HEK293 (cell line): Measurements from ENCODE around the gene IGSF23.

Source experiments
- CTCF ChIA-PET: fragments of 350-600 bp; formaldehyde crosslinking; extraction: SDS; loops from one replicate; lab custom pipeline; 2021; ENCODE audit warnings: antibody characterized with exemption; lab: Yijun Ruan, JAX
- POLR2A ChIA-PET: fragments of 300-600 bp; formaldehyde crosslinking; extraction: SDS; loops from one replicate; lab custom pipeline; 2020; ENCODE audit warnings: antibody characterized with exemption, inconsistent platforms; lab: Yijun Ruan, JAX
- H3K27ac ChIP-seq: fragments of 200-500 bp; sonication (Bioruptor generic); 2 replicates; pipeline ENCODE4 v1.5.1; 2014; ENCODE audit warnings: low read depth, low read length, control low read depth, inconsistent platforms; ENCODE audit errors: extremely low read depth
- H3K36me3 ChIP-seq, 2 experiments: fragments of 200-500 bp in 1 of 2; sonication (Bioruptor generic) in 1 of 2; 1 replicate in 1 of 2; 2 replicates in 1 of 2; pipeline ENCODE4 v1.5.1; 2014 to 2017; ENCODE audit warnings: inconsistent platforms in 2 of 2, low read length in 2 of 2; ENCODE audit not compliant: control insufficient read depth in 2 of 2, insufficient read depth in 1 of 2
- H3K4me1 ChIP-seq: fragments of 200-500 bp; sonication (Bioruptor generic); 2 replicates; pipeline ENCODE4 v1.5.1; 2014; ENCODE audit warnings: mild to moderate bottlenecking, low read length, inconsistent platforms; ENCODE audit not compliant: control insufficient read depth, insufficient read depth
- H3K4me3 ChIP-seq: 2 replicates; pipeline ENCODE4 v1.5.1; 2011; ENCODE audit warnings: low read depth, mild to moderate bottlenecking, control low read depth, low read length, moderate library complexity
- H3K9me3 ChIP-seq: fragments of 200-500 bp; sonication (Bioruptor generic); 2 replicates; pipeline ENCODE4 v1.5.1; 2014; ENCODE audit warnings: low read depth, low read length, inconsistent platforms; ENCODE audit not compliant: control insufficient read depth, insufficient read depth
- BCL11B ChIP-seq: fragments of 450-650 bp; formaldehyde crosslinking; IDR thresholded peaks from 2 replicates; pipeline ENCODE4 v1.5.1; 2016; ENCODE audit warnings: low read depth, missing biosample characterization, missing genetic modification characterization
- KLF16 ChIP-seq: fragments of 450-650 bp; formaldehyde crosslinking; IDR thresholded peaks from 2 replicates; pipeline ENCODE4 v1.5.1; 2017; ENCODE audit warnings: missing biosample characterization, missing genetic modification characterization
- KLF7 ChIP-seq: fragments of 450-650 bp; formaldehyde crosslinking; IDR thresholded peaks from 2 replicates; pipeline ENCODE4 v1.5.1; 2016; ENCODE audit warnings: missing biosample characterization, missing genetic modification characterization, borderline replicate concordance
- SCRT2 ChIP-seq: fragments of 450-650 bp; formaldehyde crosslinking; IDR thresholded peaks from 2 replicates; pipeline ENCODE4 v1.5.1; 2016; ENCODE audit warnings: missing biosample characterization, missing genetic modification characterization
- ZBTB8A ChIP-seq: fragments of 450-650 bp; formaldehyde crosslinking; IDR thresholded peaks from 2 replicates; pipeline ENCODE4 v1.5.1; 2016; ENCODE audit warnings: missing biosample characterization, missing genetic modification characterization
- ZEB2 ChIP-seq: fragments of 450-650 bp; formaldehyde crosslinking; IDR thresholded peaks from 2 replicates; pipeline ENCODE4 v1.5.1; 2016; ENCODE audit warnings: missing biosample characterization, missing genetic modification characterization
- ZIC2 ChIP-seq: fragments of 450-650 bp; formaldehyde crosslinking; IDR thresholded peaks from 2 replicates; pipeline ENCODE4 v1.5.1; 2016; ENCODE audit warnings: missing biosample characterization, missing genetic modification characterization
- ZNF138 ChIP-seq: fragments of 450-650 bp; formaldehyde crosslinking; IDR thresholded peaks from 2 replicates; pipeline ENCODE4 v1.5.1; 2016; ENCODE audit warnings: missing biosample characterization, missing genetic modification characterization, borderline replicate concordance
- ZNF16 ChIP-seq: fragments of 450-650 bp; formaldehyde crosslinking; IDR thresholded peaks from 2 replicates; pipeline ENCODE4 v1.5.1; 2016; ENCODE audit warnings: low read depth, missing biosample characterization, missing genetic modification characterization
- ZNF214 ChIP-seq: fragments of 450-650 bp; formaldehyde crosslinking; IDR thresholded peaks from 2 replicates; pipeline ENCODE4 v1.5.1; 2017; ENCODE audit warnings: missing biosample characterization, mild to moderate bottlenecking, missing genetic modification characterization, borderline replicate concordance
- ZNF223 ChIP-seq: fragments of 450-650 bp; formaldehyde crosslinking; IDR thresholded peaks from 2 replicates; pipeline ENCODE4 v1.5.1; 2016; ENCODE audit warnings: missing biosample characterization, missing genetic modification characterization
- ZNF37A ChIP-seq: fragments of 450-650 bp; IDR thresholded peaks from 2 replicates; pipeline ENCODE4 v1.5.1; 2018; ENCODE audit warnings: missing biosample characterization, missing genetic modification characterization
- ZNF404 ChIP-seq: fragments of 450-650 bp; formaldehyde crosslinking; IDR thresholded peaks from 2 replicates; pipeline ENCODE4 v1.5.1; 2017; ENCODE audit warnings: missing biosample characterization, missing genetic modification characterization
- ZNF514 ChIP-seq: fragments of 450-650 bp; formaldehyde crosslinking; IDR thresholded peaks from 2 replicates; pipeline ENCODE4 v1.5.1; 2016; ENCODE audit warnings: missing biosample characterization, missing genetic modification characterization
- ZNF555 ChIP-seq: fragments of 450-650 bp; formaldehyde crosslinking; conservative IDR thresholded peaks from 2 replicates; pipeline ENCODE4 v1.5.1; 2017; ENCODE audit warnings: missing biosample characterization, mild to moderate bottlenecking, missing genetic modification characterization, inconsistent platforms
- ZNF560 ChIP-seq: fragments of 450-650 bp; formaldehyde crosslinking; IDR thresholded peaks from 2 replicates; pipeline ENCODE4 v1.5.1; 2017; ENCODE audit warnings: missing biosample characterization, missing genetic modification characterization, borderline replicate concordance
- ZNF660 ChIP-seq: fragments of 450-650 bp; IDR thresholded peaks from 2 replicates; pipeline ENCODE4 v1.5.1; 2018; ENCODE audit warnings: missing biosample characterization, mild to moderate bottlenecking, missing genetic modification characterization
- ZNF785 ChIP-seq: fragments of 450-650 bp; formaldehyde crosslinking; IDR thresholded peaks from 2 replicates; pipeline ENCODE4 v1.5.1; 2016; ENCODE audit warnings: missing biosample characterization, missing genetic modification characterization
- ZXDB ChIP-seq: fragments of 450-650 bp; formaldehyde crosslinking; IDR thresholded peaks from 2 replicates; pipeline ENCODE4 v1.5.1; 2016; ENCODE audit warnings: missing biosample characterization, missing genetic modification characterization
- TF ChIP-seq, protein P1 (sequence below): fragments of 450-650 bp; formaldehyde crosslinking; IDR thresholded peaks from 2 replicates; pipeline ENCODE4 v1.5.1; 2016; ENCODE audit warnings: missing biosample characterization, missing genetic modification characterization
- TF ChIP-seq, protein P2 (sequence below): fragments of 450-650 bp; formaldehyde crosslinking; IDR thresholded peaks from 2 replicates; pipeline ENCODE4 v1.5.1; 2017; ENCODE audit warnings: missing biosample characterization, missing genetic modification characterization
- TF ChIP-seq, protein P3 (sequence below): fragments of 450-650 bp; formaldehyde crosslinking; IDR thresholded peaks from 2 replicates; pipeline ENCODE4 v1.5.1; 2016; ENCODE audit warnings: missing biosample characterization, missing genetic modification characterization
- TF ChIP-seq, protein P4 (sequence below): fragments of 450-650 bp; formaldehyde crosslinking; IDR thresholded peaks from 2 replicates; pipeline ENCODE4 v1.5.1; 2016; ENCODE audit warnings: missing biosample characterization, missing genetic modification characterization

The IGSF23 gene

DNA sequence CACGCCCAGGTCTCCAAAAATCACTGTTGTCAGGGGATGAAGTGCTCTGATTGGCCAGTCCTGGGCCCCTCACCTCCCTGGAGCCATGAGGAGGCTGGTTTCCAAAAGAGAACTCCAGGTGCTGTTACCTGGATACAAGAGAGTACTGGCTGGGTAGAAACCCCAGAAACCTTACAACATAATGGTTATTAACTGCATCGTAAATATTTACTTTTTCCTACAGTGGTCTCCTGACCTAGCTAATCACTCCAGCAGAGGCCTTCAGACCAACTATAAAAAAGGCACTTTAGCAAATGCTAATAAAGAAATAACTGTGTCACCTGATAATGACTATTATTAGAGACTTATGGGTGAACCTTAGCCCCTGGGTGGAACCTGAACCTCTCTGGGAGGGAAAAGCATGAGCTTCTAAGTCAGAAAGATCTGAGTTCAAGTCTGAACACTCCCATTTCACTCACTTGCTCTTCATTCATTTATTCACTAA lies 1.5 kb upstream of the IGSF23 start:
- POLR2A ChIA-PET = no interaction called here
- H3K4me1 ChIP-seq = no peaks in the 10 kb centered on the region; the same call in 1 of the 2 replicates
- TF ChIP-seq ZBTB8A (tag by site-specific recombination) (no peak), KLF7 (tag by site-specific recombination) (no peak), ZNF555 (no peak), ZNF214 (tag by site-specific recombination) (no peak), KLF16 (no peak), ZNF223 (tag by site-specific recombination) (no peak), ZIC2 (tag by site-specific recombination) (no peak), ZXDB (tag by site-specific recombination) (no peak), ZNF16 (no peak), ZNF560 (tag by site-specific recombination) (no peak), ZNF514 (no peak), ZNF404 (tag by site-specific recombination) (no peak), ZEB2 (tag by site-specific recombination) (no peak), ZNF138 (no peak), SCRT2 (tag by site-specific recombination) (no peak), ZNF785 (tag by site-specific recombination) (no peak)
- TF ChIP-seq, protein P1, sequence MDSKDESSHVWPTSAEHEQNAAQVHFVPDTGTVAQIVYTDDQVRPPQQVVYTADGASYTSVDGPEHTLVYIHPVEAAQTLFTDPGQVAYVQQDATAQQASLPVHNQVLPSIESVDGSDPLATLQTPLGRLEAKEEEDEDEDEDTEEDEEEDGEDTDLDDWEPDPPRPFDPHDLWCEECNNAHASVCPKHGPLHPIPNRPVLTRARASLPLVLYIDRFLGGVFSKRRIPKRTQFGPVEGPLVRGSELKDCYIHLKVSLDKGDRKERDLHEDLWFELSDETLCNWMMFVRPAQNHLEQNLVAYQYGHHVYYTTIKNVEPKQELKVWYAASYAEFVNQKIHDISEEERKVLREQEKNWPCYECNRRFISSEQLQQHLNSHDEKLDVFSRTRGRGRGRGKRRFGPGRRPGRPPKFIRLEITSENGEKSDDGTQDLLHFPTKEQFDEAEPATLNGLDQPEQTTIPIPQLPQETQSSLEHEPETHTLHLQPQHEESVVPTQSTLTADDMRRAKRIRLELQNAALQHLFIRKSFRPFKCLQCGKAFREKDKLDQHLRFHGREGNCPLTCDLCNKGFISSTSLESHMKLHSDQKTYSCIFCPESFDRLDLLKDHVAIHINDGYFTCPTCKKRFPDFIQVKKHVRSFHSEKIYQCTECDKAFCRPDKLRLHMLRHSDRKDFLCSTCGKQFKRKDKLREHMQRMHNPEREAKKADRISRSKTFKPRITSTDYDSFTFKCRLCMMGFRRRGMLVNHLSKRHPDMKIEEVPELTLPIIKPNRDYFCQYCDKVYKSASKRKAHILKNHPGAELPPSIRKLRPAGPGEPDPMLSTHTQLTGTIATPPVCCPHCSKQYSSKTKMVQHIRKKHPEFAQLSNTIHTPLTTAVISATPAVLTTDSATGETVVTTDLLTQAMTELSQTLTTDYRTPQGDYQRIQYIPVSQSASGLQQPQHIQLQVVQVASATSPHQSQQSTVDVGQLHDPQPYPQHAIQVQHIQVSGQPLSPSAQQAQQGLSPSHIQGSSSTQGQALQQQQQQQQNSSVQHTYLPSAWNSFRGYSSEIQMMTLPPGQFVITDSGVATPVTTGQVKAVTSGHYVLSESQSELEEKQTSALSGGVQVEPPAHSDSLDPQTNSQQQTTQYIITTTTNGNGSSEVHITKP (tag by site-specific recombination) = no peak
- TF ChIP-seq, protein P2, sequence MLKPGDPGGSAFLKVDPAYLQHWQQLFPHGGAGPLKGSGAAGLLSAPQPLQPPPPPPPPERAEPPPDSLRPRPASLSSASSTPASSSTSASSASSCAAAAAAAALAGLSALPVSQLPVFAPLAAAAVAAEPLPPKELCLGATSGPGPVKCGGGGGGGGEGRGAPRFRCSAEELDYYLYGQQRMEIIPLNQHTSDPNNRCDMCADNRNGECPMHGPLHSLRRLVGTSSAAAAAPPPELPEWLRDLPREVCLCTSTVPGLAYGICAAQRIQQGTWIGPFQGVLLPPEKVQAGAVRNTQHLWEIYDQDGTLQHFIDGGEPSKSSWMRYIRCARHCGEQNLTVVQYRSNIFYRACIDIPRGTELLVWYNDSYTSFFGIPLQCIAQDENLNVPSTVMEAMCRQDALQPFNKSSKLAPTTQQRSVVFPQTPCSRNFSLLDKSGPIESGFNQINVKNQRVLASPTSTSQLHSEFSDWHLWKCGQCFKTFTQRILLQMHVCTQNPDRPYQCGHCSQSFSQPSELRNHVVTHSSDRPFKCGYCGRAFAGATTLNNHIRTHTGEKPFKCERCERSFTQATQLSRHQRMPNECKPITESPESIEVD (tag by site-specific recombination) = no peak
- TF ChIP-seq, protein P3, sequence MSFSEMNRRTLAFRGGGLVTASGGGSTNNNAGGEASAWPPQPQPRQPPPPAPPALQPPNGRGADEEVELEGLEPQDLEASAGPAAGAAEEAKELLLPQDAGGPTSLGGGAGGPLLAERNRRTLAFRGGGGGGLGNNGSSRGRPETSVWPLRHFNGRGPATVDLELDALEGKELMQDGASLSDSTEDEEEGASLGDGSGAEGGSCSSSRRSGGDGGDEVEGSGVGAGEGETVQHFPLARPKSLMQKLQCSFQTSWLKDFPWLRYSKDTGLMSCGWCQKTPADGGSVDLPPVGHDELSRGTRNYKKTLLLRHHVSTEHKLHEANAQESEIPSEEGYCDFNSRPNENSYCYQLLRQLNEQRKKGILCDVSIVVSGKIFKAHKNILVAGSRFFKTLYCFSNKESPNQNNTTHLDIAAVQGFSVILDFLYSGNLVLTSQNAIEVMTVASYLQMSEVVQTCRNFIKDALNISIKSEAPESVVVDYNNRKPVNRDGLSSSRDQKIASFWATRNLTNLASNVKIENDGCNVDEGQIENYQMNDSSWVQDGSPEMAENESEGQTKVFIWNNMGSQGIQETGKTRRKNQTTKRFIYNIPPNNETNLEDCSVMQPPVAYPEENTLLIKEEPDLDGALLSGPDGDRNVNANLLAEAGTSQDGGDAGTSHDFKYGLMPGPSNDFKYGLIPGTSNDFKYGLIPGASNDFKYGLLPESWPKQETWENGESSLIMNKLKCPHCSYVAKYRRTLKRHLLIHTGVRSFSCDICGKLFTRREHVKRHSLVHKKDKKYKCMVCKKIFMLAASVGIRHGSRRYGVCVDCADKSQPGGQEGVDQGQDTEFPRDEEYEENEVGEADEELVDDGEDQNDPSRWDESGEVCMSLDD (tag by site-specific recombination) = no peak
- CTCF ChIA-PET = interaction anchor here (2.7 to 4.2 kb wide), 2 partner anchors 29 to 41 kb away, joined by 11 to 19 read pairs; no protein-coding TSS in a partner anchor
- H3K9me3 ChIP-seq = no peaks in the 10 kb centered on the region
- H3K4me3 ChIP-seq = no peak overlapping the region
- no peaks in the 10 kb centered on the region for H3K36me3 ChIP-seq
- no peak overlapping the region for H3K27ac ChIP-seq

DNA sequence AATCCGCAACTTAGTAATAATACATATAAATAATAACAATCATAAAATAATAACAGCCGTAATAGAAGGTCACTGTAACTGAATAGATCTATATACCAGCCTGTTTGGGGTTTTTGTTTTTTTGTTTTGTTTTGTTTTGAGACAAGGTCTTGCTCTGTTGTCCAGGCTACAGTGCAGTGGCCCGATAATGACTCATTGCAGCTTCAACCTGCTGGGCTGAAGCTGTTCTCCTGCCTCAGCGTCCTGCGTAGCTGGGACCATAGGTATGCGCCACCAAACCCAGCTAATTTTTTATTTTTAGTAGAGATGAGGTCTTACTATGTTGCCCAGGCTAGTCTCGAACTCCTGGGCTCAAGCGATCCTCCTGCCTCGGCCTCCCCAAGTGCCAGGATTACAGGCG lies 950 bp downstream of the IGSF23 start:
- no peaks in the 10 kb centered on the region for H3K4me1 ChIP-seq
- ChIA-PET CTCF (interaction anchor here (1.5 kb wide), 1 partner anchor 32 kb away, joined by 5 read pairs; no protein-coding TSS in a partner anchor), POLR2A (no interaction called here)
- TF ChIP-seq ZNF37A (tag by site-specific recombination) (no peak), ZNF555 (no peak), ZNF660 (tag by site-specific recombination) (no peak), ZIC2 (tag by site-specific recombination) (no peak), BCL11B (tag by site-specific recombination) (no peak)
- TF ChIP-seq, protein P4, sequence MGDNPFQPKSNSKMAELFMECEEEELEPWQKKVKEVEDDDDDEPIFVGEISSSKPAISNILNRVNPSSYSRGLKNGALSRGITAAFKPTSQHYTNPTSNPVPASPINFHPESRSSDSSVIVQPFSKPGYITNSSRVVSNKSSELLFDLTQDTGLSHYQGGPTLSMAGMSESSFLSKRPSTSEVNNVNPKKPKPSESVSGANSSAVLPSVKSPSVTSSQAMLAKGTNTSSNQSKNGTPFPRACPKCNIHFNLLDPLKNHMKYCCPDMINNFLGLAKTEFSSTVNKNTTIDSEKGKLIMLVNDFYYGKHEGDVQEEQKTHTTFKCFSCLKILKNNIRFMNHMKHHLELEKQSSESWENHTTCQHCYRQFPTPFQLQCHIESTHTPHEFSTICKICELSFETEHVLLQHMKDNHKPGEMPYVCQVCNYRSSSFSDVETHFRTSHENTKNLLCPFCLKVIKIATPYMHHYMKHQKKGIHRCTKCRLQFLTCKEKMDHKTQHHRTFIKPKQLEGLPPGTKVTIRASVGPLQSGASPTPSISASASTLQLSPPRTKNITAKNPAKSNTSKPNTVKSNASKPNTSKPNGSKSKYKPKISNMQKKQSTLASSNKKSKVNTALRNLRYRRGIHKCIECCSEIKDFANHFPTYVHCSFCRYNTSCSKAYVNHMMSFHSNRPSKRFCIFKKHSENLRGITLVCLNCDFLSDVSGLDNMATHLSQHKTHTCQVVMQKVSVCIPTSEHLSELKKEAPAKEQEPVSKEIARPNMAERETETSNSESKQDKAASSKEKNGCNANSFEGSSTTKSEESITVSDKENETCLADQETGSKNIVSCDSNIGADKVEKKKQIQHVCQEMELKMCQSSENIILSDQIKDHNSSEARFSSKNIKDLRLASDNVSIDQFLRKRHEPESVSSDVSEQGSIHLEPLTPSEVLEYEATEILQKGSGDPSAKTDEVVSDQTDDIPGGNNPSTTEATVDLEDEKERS (tag by site-specific recombination) = no peak

More for the DNA sequence above, 950 bp downstream of the IGSF23 start:
- no peaks in the 10 kb centered on the region for H3K36me3 ChIP-seq
- H3K4me3 ChIP-seq = no peak overlapping the region
- no peaks in the 10 kb centered on the region for H3K9me3 ChIP-seq
- H3K27ac ChIP-seq = no peak overlapping the region
